ENCODE data around the gene SLC2A1. TPM values are rescaled to one million over a fixed set of nuclear protein-coding genes. Genes with fewer than 3 reads are reported as not detected.
A peak's percentile ranks its signal among the peaks of the same experiment; 100 is the strongest.

SLC2A1 gene
- total RNA-seq, 1 donor from 2014 or later = 1,021 TPM

DNA sequence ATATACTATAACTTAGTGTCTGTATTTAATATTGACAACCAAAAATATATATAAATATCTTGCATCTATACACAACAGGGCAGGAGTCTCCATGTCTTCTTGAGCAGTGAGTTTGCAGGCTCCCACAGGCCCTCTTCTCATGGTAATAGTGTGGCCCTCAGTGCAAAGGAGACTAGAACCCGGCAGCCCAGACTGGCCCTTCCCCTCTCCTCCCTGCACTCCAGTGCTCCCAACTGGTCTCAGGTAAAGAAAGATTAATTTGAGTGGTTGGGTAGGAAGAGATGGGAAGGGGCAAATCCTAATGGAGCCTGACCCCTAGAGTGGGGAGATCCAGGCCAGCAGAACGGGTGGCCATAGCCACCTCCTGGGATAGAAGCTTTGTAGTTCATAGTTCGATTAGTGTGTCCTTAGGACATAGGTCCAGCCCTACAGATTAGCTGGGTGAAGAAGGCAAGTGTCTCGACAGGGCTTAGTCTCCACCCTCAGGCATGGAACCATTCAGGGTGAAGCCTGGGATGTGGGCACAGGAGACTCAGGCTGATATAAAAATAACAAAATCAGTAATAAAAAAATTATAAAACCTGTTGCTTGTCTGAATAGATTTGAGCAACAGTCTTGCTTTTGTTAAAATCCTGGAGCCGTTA, 32.3 kb downstream of the SLC2A1 start:
- DNase-seq (ENCODE audit: low read depth) = no peak
- TF ChIP-seq, protein P1, sequence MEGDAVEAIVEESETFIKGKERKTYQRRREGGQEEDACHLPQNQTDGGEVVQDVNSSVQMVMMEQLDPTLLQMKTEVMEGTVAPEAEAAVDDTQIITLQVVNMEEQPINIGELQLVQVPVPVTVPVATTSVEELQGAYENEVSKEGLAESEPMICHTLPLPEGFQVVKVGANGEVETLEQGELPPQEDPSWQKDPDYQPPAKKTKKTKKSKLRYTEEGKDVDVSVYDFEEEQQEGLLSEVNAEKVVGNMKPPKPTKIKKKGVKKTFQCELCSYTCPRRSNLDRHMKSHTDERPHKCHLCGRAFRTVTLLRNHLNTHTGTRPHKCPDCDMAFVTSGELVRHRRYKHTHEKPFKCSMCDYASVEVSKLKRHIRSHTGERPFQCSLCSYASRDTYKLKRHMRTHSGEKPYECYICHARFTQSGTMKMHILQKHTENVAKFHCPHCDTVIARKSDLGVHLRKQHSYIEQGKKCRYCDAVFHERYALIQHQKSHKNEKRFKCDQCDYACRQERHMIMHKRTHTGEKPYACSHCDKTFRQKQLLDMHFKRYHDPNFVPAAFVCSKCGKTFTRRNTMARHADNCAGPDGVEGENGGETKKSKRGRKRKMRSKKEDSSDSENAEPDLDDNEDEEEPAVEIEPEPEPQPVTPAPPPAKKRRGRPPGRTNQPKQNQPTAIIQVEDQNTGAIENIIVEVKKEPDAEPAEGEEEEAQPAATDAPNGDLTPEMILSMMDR (IDR thresholded peaks at IDR 0.05; ENCODE audit: insufficient read depth, low read length, poor library complexity, severe bottlenecking) = no peak
- peaks cover 16% of the 10 kb centered on the region for H3K36me3 ChIP-seq (ENCODE audit: control insufficient read depth, insufficient read depth, low read length)

DNA sequence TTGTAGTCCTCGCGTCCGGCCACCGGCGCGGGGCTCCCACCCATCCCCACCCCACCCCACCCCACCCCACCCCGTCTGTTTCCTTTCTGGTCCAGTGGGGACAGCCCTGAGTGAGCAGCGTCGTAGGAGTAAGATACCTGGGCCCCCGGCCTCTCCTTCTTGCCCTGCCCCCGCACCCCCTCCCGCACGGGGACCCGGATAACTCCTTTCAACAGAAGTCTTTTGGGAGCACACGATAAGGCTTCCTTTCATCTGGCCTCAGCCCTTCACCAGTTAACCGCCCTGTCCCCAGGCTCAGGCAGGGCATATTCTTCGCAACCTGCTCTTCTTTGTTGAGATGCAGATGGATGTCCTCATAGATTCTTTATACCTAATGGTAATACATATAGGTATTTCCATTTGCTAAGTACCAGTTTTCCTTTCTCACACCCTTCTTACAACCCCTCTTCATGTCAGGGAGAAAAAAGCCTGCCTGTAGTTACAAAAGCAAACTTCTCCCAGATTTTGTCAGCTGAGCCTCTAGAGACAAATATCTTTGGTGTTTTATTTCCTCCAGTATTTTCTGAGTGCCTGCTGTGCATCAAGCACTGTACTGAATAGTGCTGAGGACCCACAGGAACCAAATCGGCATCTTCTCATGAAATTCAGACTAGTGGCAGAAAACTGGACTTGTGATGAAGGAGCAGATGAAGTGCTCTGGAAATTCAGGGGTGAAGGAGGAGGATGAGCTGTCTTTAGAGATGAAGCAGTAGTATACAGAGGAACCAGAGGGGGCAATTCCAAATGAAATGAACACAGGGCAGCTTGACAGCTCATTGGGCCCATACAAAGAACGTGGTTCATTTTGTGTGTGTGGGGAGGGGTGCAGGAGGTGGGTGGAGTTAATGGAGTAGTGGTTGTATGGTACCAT, 33.6 kb downstream of the SLC2A1 start:
- TF ChIP-seq, protein P1 (IDR thresholded peaks at IDR 0.05; ENCODE audit: insufficient read depth, low read length, poor library complexity, severe bottlenecking) = no peak

More for the DNA sequence above, 32.3 kb downstream of the SLC2A1 start:
- H3K27me3 ChIP-seq (ENCODE audit: control insufficient read depth, insufficient read depth, low read length) = no peaks in the 10 kb centered on the region
- H3K4me3 ChIP-seq (ENCODE audit: low read depth, low read length) = no peak overlapping the region

DNA sequence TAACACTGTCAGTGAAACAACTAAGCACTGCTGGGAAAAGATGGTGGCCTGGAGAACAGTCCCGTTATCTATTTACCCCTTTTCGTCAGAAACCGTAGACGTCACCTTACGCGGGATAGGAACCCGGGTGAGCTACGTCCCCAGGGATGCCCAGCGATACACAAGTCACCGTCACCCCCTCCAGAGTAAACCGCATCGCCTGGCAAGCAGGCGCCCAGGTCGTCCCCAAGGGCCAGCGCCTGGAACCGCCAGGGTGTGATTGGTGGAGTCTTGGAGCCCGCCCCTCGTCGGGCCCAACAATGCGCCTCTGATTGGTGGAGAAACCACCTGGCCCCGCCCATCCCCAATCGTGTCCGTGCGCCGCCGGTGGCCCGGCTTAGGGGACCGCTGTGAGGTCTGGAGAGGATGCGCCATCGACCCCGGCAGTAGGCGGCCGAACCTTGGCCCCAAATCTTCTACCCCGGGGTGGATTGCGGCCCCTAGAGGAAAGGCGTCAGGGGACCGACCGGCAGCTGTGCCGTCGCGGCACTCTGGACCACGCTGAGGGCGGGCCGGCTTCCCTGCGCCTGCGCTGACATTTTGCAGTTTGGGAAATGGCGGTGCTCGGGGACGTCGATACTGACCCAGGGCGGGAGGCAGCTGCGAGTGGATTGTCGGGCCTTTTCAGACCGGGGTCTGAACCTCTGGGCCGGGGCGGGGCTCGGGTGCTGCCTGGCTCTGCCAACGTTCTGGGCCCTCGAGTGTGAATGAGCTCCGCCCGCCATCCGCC, 34.4 kb downstream of the SLC2A1 start:
- DNase-seq (ENCODE audit: low read depth) = peak; percentile 43

More for the DNA sequence above, 33.6 kb downstream of the SLC2A1 start:
- H3K27me3 ChIP-seq (ENCODE audit: control insufficient read depth, insufficient read depth, low read length) = no peaks in the 10 kb centered on the region
- H3K36me3 ChIP-seq (ENCODE audit: control insufficient read depth, insufficient read depth, low read length) = peaks cover 12% of the 10 kb centered on the region
- DNase-seq (ENCODE audit: low read depth) = no peak
- peak overlapping the region; percentile 51 for H3K4me3 ChIP-seq (ENCODE audit: low read depth, low read length)

DNA sequence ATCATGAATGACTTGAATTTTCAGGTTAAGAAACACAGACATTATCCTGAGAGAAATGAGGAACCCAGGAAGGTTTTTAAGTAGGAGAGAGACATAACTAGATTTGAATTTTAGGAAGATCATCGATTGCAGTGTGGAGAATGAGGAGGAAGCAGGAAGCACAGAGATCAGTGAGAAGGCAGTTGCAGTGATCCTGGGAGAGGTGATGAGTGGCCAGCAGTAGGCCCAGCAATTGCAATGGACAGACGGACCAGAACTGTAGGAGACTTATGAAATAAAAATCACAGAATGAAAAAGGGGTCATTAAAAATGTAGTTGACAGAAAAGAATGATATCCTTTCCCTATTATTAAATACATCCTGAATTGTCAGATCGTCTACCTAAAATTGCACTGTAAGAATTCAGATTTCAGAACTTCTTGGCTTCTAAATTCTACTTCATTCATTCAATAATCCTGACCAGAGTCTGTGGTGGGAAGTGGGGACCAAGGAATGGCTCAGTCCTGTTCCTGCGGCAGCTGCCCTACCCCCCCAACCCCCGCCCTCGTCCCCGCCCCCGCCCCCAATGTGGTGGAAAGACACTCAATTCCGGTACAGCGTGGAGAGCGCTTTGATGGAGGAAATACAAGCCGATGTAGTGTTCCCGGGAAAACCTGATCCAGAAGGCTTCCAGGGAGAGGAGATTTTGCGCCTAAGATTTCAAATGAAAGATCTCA, 35.1 kb downstream of the SLC2A1 start:
- Histone ChIP-seq H3K4me3 (ENCODE audit: low read depth, low read length) (peak overlapping the region; percentile 51), H3K36me3 (ENCODE audit: control insufficient read depth, insufficient read depth, low read length) (peaks cover 4% of the 10 kb centered on the region), H3K27me3 (ENCODE audit: control insufficient read depth, insufficient read depth, low read length) (no peaks in the 10 kb centered on the region)
- TF ChIP-seq, protein P1 (IDR thresholded peaks at IDR 0.05; ENCODE audit: insufficient read depth, low read length, poor library complexity, severe bottlenecking) = no peak
- DNase-seq (ENCODE audit: low read depth) = no peak

More for the DNA sequence above, 34.4 kb downstream of the SLC2A1 start:
- TF ChIP-seq, protein P1 (IDR thresholded peaks at IDR 0.05; ENCODE audit: insufficient read depth, low read length, poor library complexity, severe bottlenecking) = no peak
- Histone ChIP-seq H3K36me3 (ENCODE audit: control insufficient read depth, insufficient read depth, low read length) (peaks cover 7% of the 10 kb centered on the region), H3K4me3 (ENCODE audit: low read depth, low read length) (peak overlapping the region; percentile 51), H3K27me3 (ENCODE audit: control insufficient read depth, insufficient read depth, low read length) (no peaks in the 10 kb centered on the region)

DNA sequence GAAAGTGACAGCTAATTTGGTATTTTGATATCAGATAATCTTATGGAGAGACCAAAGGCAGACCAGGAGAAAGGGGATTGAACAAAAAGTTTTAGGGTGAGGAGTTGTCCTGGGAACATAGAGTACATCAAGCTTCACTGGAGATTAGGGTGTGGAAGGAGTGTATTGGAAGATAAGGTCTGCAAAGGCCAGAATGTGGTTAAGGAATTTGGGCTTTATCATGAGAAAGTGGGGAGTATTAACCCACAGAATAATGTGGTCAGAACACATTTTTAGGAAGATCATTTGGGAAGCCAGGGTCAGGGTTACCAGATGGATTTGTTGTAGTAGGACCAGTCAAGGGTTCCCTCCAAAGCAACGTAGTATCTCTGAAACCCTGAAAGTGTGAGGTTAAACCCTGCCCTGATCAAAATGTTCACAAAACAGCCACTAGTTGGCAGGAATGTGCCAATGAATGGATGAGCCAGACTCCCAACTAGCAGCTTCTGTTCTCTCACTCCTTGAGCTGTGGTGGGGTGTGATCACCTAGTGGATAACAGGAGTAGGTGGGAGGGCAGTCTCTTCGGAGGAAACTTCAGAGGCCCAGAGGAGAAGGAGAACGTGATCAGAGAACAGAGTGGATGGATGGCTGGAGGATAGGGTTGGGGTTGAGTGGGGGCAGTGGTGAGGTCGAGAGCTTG, 35.8 kb downstream of the SLC2A1 start:
- peak; percentile 53 for DNase-seq (ENCODE audit: low read depth)
- Histone ChIP-seq H3K27me3 (ENCODE audit: control insufficient read depth, insufficient read depth, low read length) (no peaks in the 10 kb centered on the region), H3K4me3 (ENCODE audit: low read depth, low read length) (no peak overlapping the region), H3K36me3 (ENCODE audit: control insufficient read depth, insufficient read depth, low read length) (peaks cover 1% of the 10 kb centered on the region)
- TF ChIP-seq, protein P1 (IDR thresholded peaks at IDR 0.05; ENCODE audit: insufficient read depth, low read length, poor library complexity, severe bottlenecking) = peak; percentile 86

Data from kidney epithelial cell (primary cell).